A673 (cell line): ENCODE results near the gene KLRF1. TPM values are rescaled to one million over a fixed set of nuclear protein-coding genes. Genes with fewer than 3 reads are reported as not detected.

Experiments used
- BruUV-seq: library from RNA; stranded (reverse); fragments of 400-500 nt; replicated peaks from 2 replicates; lab custom pipeline; 2021; lab: Mats Ljungman, UMichigan
- CTCF ChIA-PET: fragments of 300-600 bp; sonication (Branson Sonifier 250); formaldehyde crosslinking; loops from one replicate; lab custom pipeline; 2022; ENCODE audit warnings: antibody characterized with exemption; lab: Charles Lee
- POLR2A ChIA-PET: fragments of 300-600 bp; sonication (Branson Sonifier 250); formaldehyde crosslinking; loops from one replicate; lab custom pipeline; 2022; ENCODE audit warnings: antibody characterized with exemption; ENCODE audit not compliant: low non-redundant PET; lab: Charles Lee
- DNase-seq: peaks from one replicate; pipeline ENCODE4 v3.0.0-alpha.2; 2015; ENCODE audit warnings: low spot score
- H3K27ac ChIP-seq: fragments of 200-600 bp; sonication (generic); 2 replicates; pipeline ENCODE4 v1.5.1; 2016; ENCODE audit warnings: mixed run types, low read depth, mild to moderate bottlenecking, mixed read lengths, antibody characterized with exemption, low read length; ENCODE audit not compliant: poor library complexity, severe bottlenecking
- H3K27me3 ChIP-seq: fragments of 200-600 bp; sonication (generic); replicated peaks from 2 replicates; pipeline ENCODE4 v1.6.1; 2017; ENCODE audit warnings: mixed run types, low read depth, mild to moderate bottlenecking, mixed read lengths, antibody characterized with exemption, low read length; ENCODE audit not compliant: insufficient read depth, poor library complexity
- H3K36me3 ChIP-seq: fragments of 200-600 bp; sonication (generic); 2 replicates; pipeline ENCODE4 v1.6.1; 2016; ENCODE audit warnings: mixed run types, mild to moderate bottlenecking, mixed read lengths, antibody characterized with exemption, low read length; ENCODE audit not compliant: insufficient read depth, poor library complexity, severe bottlenecking
- H3K4me1 ChIP-seq: fragments of 200-600 bp; sonication (generic); 2 replicates; pipeline ENCODE4 v1.6.1; 2017; ENCODE audit warnings: mixed run types, mild to moderate bottlenecking, mixed read lengths, antibody characterized with exemption, low read length; ENCODE audit not compliant: insufficient read depth, poor library complexity, severe bottlenecking
- H3K4me3 ChIP-seq: fragments of 200-600 bp; sonication (generic); 2 replicates; pipeline ENCODE4 v1.5.1; 2016; ENCODE audit warnings: low read depth, mixed run types, mild to moderate bottlenecking, mixed read lengths, low read length; ENCODE audit not compliant: poor library complexity, severe bottlenecking
- H3K9me3 ChIP-seq: fragments of 200-600 bp; sonication (generic); 2 replicates; pipeline ENCODE4 v1.6.1; 2016; ENCODE audit warnings: mixed run types, low read depth, mild to moderate bottlenecking, mixed read lengths, antibody characterized with exemption, low read length; ENCODE audit not compliant: poor library complexity, severe bottlenecking
- EZH2 ChIP-seq: fragments of 200-600 bp; sonication (generic); IDR thresholded peaks from 2 replicates; pipeline ENCODE4 v1.6.1; 2017; ENCODE audit warnings: borderline replicate concordance, low read depth, mild to moderate bottlenecking, mixed read lengths, antibody characterized with exemption, low read length; ENCODE audit not compliant: poor library complexity, severe bottlenecking
- intact Hi-C: fragments of 100-400 bp; cut with micrococcal nuclease; formaldehyde crosslinking; loops from one replicate; pipeline ENCODE4 v1.10.0; 2022; ENCODE audit not compliant: unreplicated experiment
- total RNA-seq: library from RNA; stranded (reverse); gene quantifications from 2 replicates; pipeline ENCODE4 v1.2.3, GENCODE V29; 2021
- TF ChIP-seq, protein P1 (sequence below): fragments of 300-800, 200-600 bp; sonication (generic); conservative IDR thresholded peaks from 2 replicates; pipeline ENCODE4 v1.5.1; 2017; ENCODE audit warnings: low read depth, mild to moderate bottlenecking, antibody characterized with exemption, low read length, moderate library complexity, mixed read lengths

Gene KLRF1
- total RNA-seq, 1 experiment from 2014 or later: not detected

DNA sequence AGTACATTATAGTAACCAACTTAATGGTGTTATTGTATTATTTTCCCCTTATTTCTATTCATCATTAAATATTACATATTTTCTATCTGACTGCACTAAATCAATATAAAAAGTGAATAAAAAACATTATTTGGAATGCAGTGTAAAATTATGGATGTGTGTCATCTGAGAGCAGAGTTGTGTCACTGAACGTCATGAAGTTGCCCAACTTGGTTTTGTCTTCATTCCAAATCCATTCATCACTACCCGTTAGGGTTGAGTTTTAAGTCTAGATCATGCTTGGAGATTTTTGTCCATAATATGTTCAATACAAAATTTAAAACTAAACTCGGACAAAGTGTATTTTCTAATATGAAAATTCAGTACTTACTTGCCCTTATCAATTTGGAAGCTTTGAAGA, 16.1 kb downstream of the KLRF1 start:
- Histone ChIP-seq H3K4me1 (no peaks in the 10 kb centered on the region), H3K4me3 (no peak overlapping the region), H3K27ac (no peak overlapping the region), H3K9me3 (no peaks in the 10 kb centered on the region), H3K36me3 (no peaks in the 10 kb centered on the region), H3K27me3 (no peaks in the 10 kb centered on the region)
- TF ChIP-seq, protein P1, sequence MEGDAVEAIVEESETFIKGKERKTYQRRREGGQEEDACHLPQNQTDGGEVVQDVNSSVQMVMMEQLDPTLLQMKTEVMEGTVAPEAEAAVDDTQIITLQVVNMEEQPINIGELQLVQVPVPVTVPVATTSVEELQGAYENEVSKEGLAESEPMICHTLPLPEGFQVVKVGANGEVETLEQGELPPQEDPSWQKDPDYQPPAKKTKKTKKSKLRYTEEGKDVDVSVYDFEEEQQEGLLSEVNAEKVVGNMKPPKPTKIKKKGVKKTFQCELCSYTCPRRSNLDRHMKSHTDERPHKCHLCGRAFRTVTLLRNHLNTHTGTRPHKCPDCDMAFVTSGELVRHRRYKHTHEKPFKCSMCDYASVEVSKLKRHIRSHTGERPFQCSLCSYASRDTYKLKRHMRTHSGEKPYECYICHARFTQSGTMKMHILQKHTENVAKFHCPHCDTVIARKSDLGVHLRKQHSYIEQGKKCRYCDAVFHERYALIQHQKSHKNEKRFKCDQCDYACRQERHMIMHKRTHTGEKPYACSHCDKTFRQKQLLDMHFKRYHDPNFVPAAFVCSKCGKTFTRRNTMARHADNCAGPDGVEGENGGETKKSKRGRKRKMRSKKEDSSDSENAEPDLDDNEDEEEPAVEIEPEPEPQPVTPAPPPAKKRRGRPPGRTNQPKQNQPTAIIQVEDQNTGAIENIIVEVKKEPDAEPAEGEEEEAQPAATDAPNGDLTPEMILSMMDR: no peak
- no peak for TF ChIP-seq EZH2
- intact Hi-C loops: no loop called here
- no TSS peak for BruUV-seq
- DNase-seq: no peak
- CTCF ChIA-PET: no interaction called here
- POLR2A ChIA-PET: no interaction called here

GRCh38 chr12:9848899-9849298, 21.6 kb downstream of the KLRF1 start:
- TF ChIP-seq EZH2: no peak
- TF ChIP-seq, protein P1: no peak
- intact Hi-C loops: no loop called here
- Histone ChIP-seq H3K9me3 (no peaks in the 10 kb centered on the region), H3K36me3 (no peaks in the 10 kb centered on the region), H3K4me3 (no peak overlapping the region), H3K27me3 (no peaks in the 10 kb centered on the region), H3K4me1 (no peaks in the 10 kb centered on the region), H3K27ac (no peak overlapping the region)
- no peak for DNase-seq
- ChIA-PET CTCF (no interaction called here), POLR2A (no interaction called here)
- no TSS peak for BruUV-seq

DNA sequence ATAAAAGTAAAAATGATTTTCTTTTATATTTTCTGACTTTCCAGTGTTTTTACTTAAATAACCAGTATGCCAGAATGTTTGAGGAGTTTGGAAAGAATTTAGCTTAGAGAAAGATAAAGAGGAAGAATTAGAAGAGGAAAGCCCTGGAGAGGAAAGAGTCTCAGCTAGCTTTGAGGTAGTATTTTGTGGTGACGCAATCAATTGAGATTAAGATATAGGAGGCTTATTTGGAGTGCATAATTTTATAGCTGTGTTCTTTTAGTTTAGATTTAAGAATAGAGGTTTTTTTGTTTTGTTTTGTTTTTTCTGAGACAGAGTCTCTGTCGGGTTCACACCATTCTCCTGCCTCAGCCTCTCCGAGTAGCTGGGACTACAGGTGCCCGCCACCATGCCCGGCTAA, 23.8 kb downstream of the KLRF1 start:
- Histone ChIP-seq H3K9me3 (no peaks in the 10 kb centered on the region), H3K4me1 (no peaks in the 10 kb centered on the region), H3K27ac (no peak overlapping the region), H3K27me3 (no peaks in the 10 kb centered on the region), H3K36me3 (no peaks in the 10 kb centered on the region), H3K4me3 (no peak overlapping the region)
- POLR2A ChIA-PET: interaction anchor here (0.6 kb wide), 1 partner anchor 12 kb away, joined by 15 read pairs; no protein-coding TSS in a partner anchor
- CTCF ChIA-PET: no interaction called here
- TF ChIP-seq EZH2: no peak
- TF ChIP-seq, protein P1: no peak
- BruUV-seq: no TSS peak
- intact Hi-C loops: no loop called here
- DNase-seq: no peak
